Muscle of back (tissue), 11 donors: ENCODE data around the gene MS4A7. TPM values are rescaled to one million over a fixed set of nuclear protein-coding genes. Genes with fewer than 3 reads are reported as not detected.

Experiments
- DNase-seq, 3 donors: peaks; one replicate each; pipeline versions ENCODE4 v3.0.0 to v3.0.0-alpha.2; 2013
- polyA plus RNA-seq, 10 donors: library from polyadenylated mRNA; unstranded; fragments of 120-200 nt; gene quantifications; one replicate each; pipeline ENCODE4 v1.2.1, GENCODE V29; 2013; ENCODE audit not compliant: insufficient read length in 10 of 10

Gene MS4A7
- polyA plus RNA-seq, 10 donors = 4.7 to 13.5 (median 8.4) TPM

- DNase-seq = no peak
Measured at GRCh38 chr11:60370252-60370810, 8.0 kb upstream of the MS4A7 start.

- DNase-seq = no peak
Measured at GRCh38 chr11:60370811-60371298, 7.5 kb upstream of the MS4A7 start.

GRCh38 chr11:60371386-60371785, 6.9 kb upstream of the MS4A7 start:
- no peak for DNase-seq

- DNase-seq = no peak
Measured at GRCh38 chr11:60371854-60372253, 6.5 kb upstream of the MS4A7 start.

- no peak for DNase-seq
Measured at GRCh38 chr11:60372767-60373166, 5.6 kb upstream of the MS4A7 start.

- no peak for DNase-seq
Measured at GRCh38 chr11:60375316-60375715, 3.0 kb upstream of the MS4A7 start.

GRCh38 chr11:60376601-60377000, 1.7 kb upstream of the MS4A7 start:
- DNase-seq = no peak

GRCh38 chr11:60377401-60378136, 763 bp upstream of the MS4A7 start:
- DNase-seq = peak; percentile 15 to 57 (median 34)

GRCh38 chr11:60389279-60389910, 11.1 kb downstream of the MS4A7 start:
- DNase-seq = peak in 1 of 3 donors; percentile 15

GRCh38 chr11:60390419-60390818, 12.1 kb downstream of the MS4A7 start:
- DNase-seq = no peak

GRCh38 chr11:60392361-60392760, 14.0 kb downstream of the MS4A7 start:
- DNase-seq = no peak

GRCh38 chr11:60393016-60393415, 14.7 kb downstream of the MS4A7 start:
- DNase-seq = no peak

- no peak for DNase-seq
Measured at GRCh38 chr11:60394666-60395380, 16.5 kb downstream of the MS4A7 start.

GRCh38 chr11:60396382-60396781, 18.1 kb downstream of the MS4A7 start, which contains the start of gene MS4A14:
TSS of gene MS4A14 (plus strand) at chr11:60396459. CDS start at chr11:60396579, 120 bp downstream.
- peak in 1 of 3 donors; percentile 12 for DNase-seq

- DNase-seq = peak in 2 of 3 donors; percentile 9 to 10
Measured at GRCh38 chr11:60396799-60397198, 18.5 kb downstream of the MS4A7 start.

GRCh38 chr11:60420015-60420414, 41.7 kb downstream of the MS4A7 start:
- DNase-seq = no peak

GRCh38 chr11:60422609-60423008, 44.3 kb downstream of the MS4A7 start:
- no peak for DNase-seq

- no peak for DNase-seq
Measured at GRCh38 chr11:60428517-60428916, 50.2 kb downstream of the MS4A7 start.

GRCh38 chr11:60429272-60429671, 50.9 kb downstream of the MS4A7 start, which contains the start of gene MS4A5:
TSS of gene MS4A5 (plus strand) at chr11:60429572. CDS start at chr11:60429675, 103 bp downstream.
- no peak for DNase-seq

- no peak for DNase-seq
Measured at GRCh38 chr11:60431251-60431650, 52.9 kb downstream of the MS4A7 start.

GRCh38 chr11:60433401-60433800, 55.1 kb downstream of the MS4A7 start:
- DNase-seq = peak in 1 of 3 donors; percentile 4
